DND-41 (cell line): Measurements from ENCODE around the gene C14orf180.

Experiments
- ATAC-seq: fragments of 200-7000 bp; cut with Tn5 transposase; 3 replicates; pipeline ENCODE4 v1.9.1; 2021; ENCODE audit warnings: low read depth; ENCODE audit not compliant: insufficient read depth
- DNase-seq: peaks from one replicate; pipeline ENCODE4 v3.0.0-alpha.2; 2020
- H2AFZ ChIP-seq: 2 replicates; pipeline ENCODE4 v1.6.0; 2012; ENCODE audit warnings: low read depth, low read length
- H3K27ac ChIP-seq: 2 replicates; pipeline ENCODE4 v1.5.1; 2012; ENCODE audit warnings: low read length, inconsistent platforms
- H3K27me3 ChIP-seq: fragments of 200-600 bp; sonication (generic); 2 replicates; pipeline ENCODE4 v1.6.0; 2012; ENCODE audit warnings: low read length, mild to moderate bottlenecking, inconsistent platforms; ENCODE audit not compliant: insufficient read depth, poor library complexity
- H3K36me3 ChIP-seq: 2 replicates; pipeline ENCODE4 v1.5.1; 2012; ENCODE audit warnings: low read length, inconsistent platforms; ENCODE audit not compliant: insufficient read depth
- H3K4me1 ChIP-seq: 2 replicates; pipeline ENCODE4 v1.5.1; 2012; ENCODE audit warnings: mild to moderate bottlenecking, low read length; ENCODE audit not compliant: insufficient read depth
- H3K4me2 ChIP-seq: 2 replicates; pipeline ENCODE4 v1.6.0; 2012; ENCODE audit warnings: mild to moderate bottlenecking, moderate library complexity, low read length, inconsistent platforms; ENCODE audit not compliant: insufficient read depth
- H3K4me3 ChIP-seq, 2 experiments: fragments of 200-600 bp in 1 of 2; shearing (Covaris generic) in 1 of 2; 2 replicates each; pipeline ENCODE4 v1.5.1; 2012 to 2016; ENCODE audit warnings: inconsistent platforms in 2 of 2, low read length in 2 of 2, mild to moderate bottlenecking in 2 of 2, low read depth in 1 of 2, moderate library complexity in 1 of 2
- H3K79me2 ChIP-seq: 2 replicates; pipeline ENCODE4 v1.6.0; 2012; ENCODE audit warnings: low read length, inconsistent platforms; ENCODE audit not compliant: insufficient read depth
- H3K9ac ChIP-seq: 2 replicates; pipeline ENCODE4 v1.6.0; 2012; ENCODE audit warnings: low read depth, mild to moderate bottlenecking, inconsistent platforms, low read length, moderate library complexity
- H3K9me3 ChIP-seq: 2 replicates; pipeline ENCODE4 v1.5.1; 2012; ENCODE audit warnings: low read length, moderate library complexity, mild to moderate bottlenecking, inconsistent platforms; ENCODE audit not compliant: insufficient read depth, severe bottlenecking
- H4K20me1 ChIP-seq: 2 replicates; pipeline ENCODE4 v1.6.0; 2012; ENCODE audit warnings: low read length; ENCODE audit not compliant: insufficient read depth
- CTCF ChIP-seq: IDR thresholded peaks from 2 replicates; pipeline ENCODE4 v1.5.1; 2012; ENCODE audit warnings: borderline replicate concordance, low read length, moderate library complexity, mild to moderate bottlenecking; ENCODE audit not compliant: poor library complexity, severe bottlenecking; ENCODE audit errors: extremely low read depth
- EZH2 ChIP-seq: IDR thresholded peaks from 3 replicates; pipeline ENCODE4 v1.6.1; 2012; ENCODE audit warnings: borderline replicate concordance, low read depth, mild to moderate bottlenecking, moderate library complexity, low read length, inconsistent platforms; ENCODE audit not compliant: severe bottlenecking

C14orf180 gene

GRCh38 chr14:104583424-104584306 lies 4.1 kb downstream of the C14orf180 start:
- Histone ChIP-seq H3K9me3 (no peaks in the 10 kb centered on the region), H3K4me3 (no peak overlapping the region), H2AFZ (no peak overlapping the region), H3K27ac (no peak overlapping the region), H3K36me3 (no peaks in the 10 kb centered on the region), H3K4me1 (no peaks in the 10 kb centered on the region), H3K79me2 (no peaks in the 10 kb centered on the region), H3K9ac (no peak overlapping the region), H3K4me2 (no peak overlapping the region), H4K20me1 (peaks cover 2% of the 10 kb centered on the region; the same call in 1 of the 2 replicates), H3K27me3 (no peaks in the 10 kb centered on the region)
- TF ChIP-seq EZH2 (no peak), CTCF (no peak)
- no peak for ATAC-seq
- no peak for DNase-seq

DNA sequence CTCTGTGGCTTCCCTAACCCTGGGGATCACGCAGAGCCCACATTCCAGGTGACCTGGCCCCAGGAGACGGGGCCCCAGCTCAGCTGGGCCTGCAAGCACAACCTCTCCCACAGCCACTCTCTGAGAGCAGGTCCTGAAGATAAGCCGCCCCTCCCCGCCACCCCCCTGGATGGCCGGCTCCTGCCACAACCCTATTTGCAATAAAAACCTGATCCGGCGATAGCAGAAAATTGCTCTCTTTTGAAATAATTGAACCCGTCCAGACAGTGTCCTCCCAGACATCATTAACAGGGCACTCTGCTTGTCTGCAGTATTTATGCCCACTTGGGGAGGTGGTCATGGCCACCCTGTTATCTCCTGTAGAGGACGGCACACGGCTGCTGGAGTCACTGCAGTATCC lies 5.0 kb downstream of the C14orf180 start:
- no peaks in the 10 kb centered on the region for H3K36me3 ChIP-seq
- no peaks in the 10 kb centered on the region for H3K79me2 ChIP-seq
- H3K27me3 ChIP-seq, result no peaks in the 10 kb centered on the region
- no peaks in the 10 kb centered on the region for H3K9me3 ChIP-seq
- H3K4me2 ChIP-seq, result no peak overlapping the region
- no peak for TF ChIP-seq CTCF
- TF ChIP-seq EZH2, result no peak
- H3K4me3 ChIP-seq, result no peak overlapping the region
- no peak overlapping the region for H2AFZ ChIP-seq
- H3K9ac ChIP-seq, result no peak overlapping the region
- peaks cover 2% of the 10 kb centered on the region; the same call in 1 of the 2 replicates for H4K20me1 ChIP-seq
- no peak overlapping the region for H3K27ac ChIP-seq
- H3K4me1 ChIP-seq, result no peaks in the 10 kb centered on the region
- ATAC-seq (no peak), DNase-seq (no peak)

GRCh38 chr14:104585966-104586697 lies 6.6 kb downstream of the C14orf180 start:
- Histone ChIP-seq H3K36me3 (no peaks in the 10 kb centered on the region), H3K4me3 (no peak overlapping the region), H3K4me2 (no peak overlapping the region), H2AFZ (no peak overlapping the region), H3K27me3 (no peaks in the 10 kb centered on the region), H4K20me1 (peaks cover 2% of the 10 kb centered on the region; the same call in 1 of the 2 replicates), H3K27ac (no peak overlapping the region), H3K9me3 (no peaks in the 10 kb centered on the region), H3K79me2 (no peaks in the 10 kb centered on the region), H3K4me1 (no peaks in the 10 kb centered on the region), H3K9ac (no peak overlapping the region)
- DNase-seq, result no peak
- ATAC-seq, result no peak
- no peak for TF ChIP-seq CTCF
- TF ChIP-seq EZH2, result no peak
